Thyroid gland (tissue), 4 donors: ENCODE measurements around the gene LIMK2. TPM values are rescaled to one million over a fixed set of nuclear protein-coding genes. Genes with fewer than 3 reads are reported as not detected.
A peak's percentile ranks its signal among the peaks of the same experiment; 100 is the strongest.

Source experiments
- DNase-seq, 2 donors: peaks; one replicate each; pipeline ENCODE4 v3.0.0-alpha.2; 2019
- H3K27ac ChIP-seq, 3 donors: fragments of 200-600 bp; sonication (generic); 1 replicate in 2 of 3; 2 replicates in 1 of 3; pipeline ENCODE4 v1.5.1; 2016 to 2019; ENCODE audit warnings: mild to moderate bottlenecking in 1 of 3, moderate library complexity in 1 of 3
- H3K27me3 ChIP-seq: fragments of 200-600 bp; sonication (generic); one replicate; pipeline ENCODE4 v1.5.1; 2019
- H3K36me3 ChIP-seq, 2 donors: fragments of 200-600 bp; sonication (generic); one replicate each; pipeline ENCODE4 v1.5.1; 2016 to 2019
- H3K4me1 ChIP-seq, 2 donors: fragments of 200-600 bp; sonication (generic); one replicate each; pipeline ENCODE4 v1.5.1; 2017 to 2019
- H3K4me3 ChIP-seq, 3 donors: fragments of 200-600 bp; sonication (generic); replicated peaks in 1 of 3; 1 replicate in 2 of 3; 2 replicates in 1 of 3; pipeline ENCODE4 v1.5.1; 2016; ENCODE audit warnings: mild to moderate bottlenecking in 1 of 3
- H3K9me3 ChIP-seq: fragments of 200-600 bp; sonication (generic); one replicate; pipeline ENCODE4 v1.5.1; 2017
- POLR2A ChIP-seq, 2 donors: fragments of 450-650 bp; IDR thresholded peaks; one replicate each; pipeline ENCODE4 v1.6.1; 2017; ENCODE audit warnings: antibody characterized with exemption in 2 of 2, mild to moderate bottlenecking in 2 of 2, moderate library complexity in 1 of 2
- WGBS, 2 donors: methylation state at CpG; one replicate each; pipeline ENCODE4 v1.1.5; 2017; 5-methylcytosine and 5-hydroxymethylcytosine counted together
- intact Hi-C: fragments of 100-400 bp; cut with DNase I; formaldehyde crosslinking; loops from one replicate; pipeline ENCODE4 v1.15.1; 2023
- total RNA-seq, 4 donors: library from RNA; depleted of rRNA; stranded (reverse); fragments of >200 nt; gene quantifications; one replicate each; pipeline ENCODE4 v1.2.3, GENCODE V29; 2016
- TF ChIP-seq, protein P1 (sequence below), 6 experiments: fragments of 200-600 bp in 3 of 6; fragments of 450-650 bp in 3 of 6; sonication (generic) in 3 of 6; IDR thresholded peaks; one replicate each; pipeline ENCODE4 v1.5.1; 2016 to 2019; ENCODE audit warnings: antibody characterized with exemption in 6 of 6, mild to moderate bottlenecking in 2 of 6, inconsistent platforms in 1 of 6, moderate library complexity in 1 of 6

LIMK2 gene
- total RNA-seq, 4 donors from 2014 or later: 85.0 to 123 (median 99.4) TPM

- no peak for DNase-seq
- Histone ChIP-seq H3K27me3 (no peaks in the 10 kb centered on the region), H3K27ac (no peak overlapping the region), H3K4me3 (no peak overlapping the region), H3K9me3 (no peaks in the 10 kb centered on the region), H3K4me1 (peaks cover 0 to 34% of the 10 kb centered on the region in 2 donors), H3K36me3 (no peaks in the 10 kb centered on the region)
- 76 to 78% methylated on average over 6 of the region's 6 CpGs for WGBS, 2 donors
- TF ChIP-seq, protein P1, sequence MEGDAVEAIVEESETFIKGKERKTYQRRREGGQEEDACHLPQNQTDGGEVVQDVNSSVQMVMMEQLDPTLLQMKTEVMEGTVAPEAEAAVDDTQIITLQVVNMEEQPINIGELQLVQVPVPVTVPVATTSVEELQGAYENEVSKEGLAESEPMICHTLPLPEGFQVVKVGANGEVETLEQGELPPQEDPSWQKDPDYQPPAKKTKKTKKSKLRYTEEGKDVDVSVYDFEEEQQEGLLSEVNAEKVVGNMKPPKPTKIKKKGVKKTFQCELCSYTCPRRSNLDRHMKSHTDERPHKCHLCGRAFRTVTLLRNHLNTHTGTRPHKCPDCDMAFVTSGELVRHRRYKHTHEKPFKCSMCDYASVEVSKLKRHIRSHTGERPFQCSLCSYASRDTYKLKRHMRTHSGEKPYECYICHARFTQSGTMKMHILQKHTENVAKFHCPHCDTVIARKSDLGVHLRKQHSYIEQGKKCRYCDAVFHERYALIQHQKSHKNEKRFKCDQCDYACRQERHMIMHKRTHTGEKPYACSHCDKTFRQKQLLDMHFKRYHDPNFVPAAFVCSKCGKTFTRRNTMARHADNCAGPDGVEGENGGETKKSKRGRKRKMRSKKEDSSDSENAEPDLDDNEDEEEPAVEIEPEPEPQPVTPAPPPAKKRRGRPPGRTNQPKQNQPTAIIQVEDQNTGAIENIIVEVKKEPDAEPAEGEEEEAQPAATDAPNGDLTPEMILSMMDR (IDR thresholded peaks at IDR 0.05): no peak
- TF ChIP-seq POLR2A (IDR thresholded peaks at IDR 0.05): no peak
- intact Hi-C loops: loop anchor here (10.0 kb wide), 1 partner anchor 125 kb away; no protein-coding TSS in a partner anchor
Observed at GRCh38 chr22:31239771-31240370, 27.8 kb downstream of the LIMK2 start.

DNA sequence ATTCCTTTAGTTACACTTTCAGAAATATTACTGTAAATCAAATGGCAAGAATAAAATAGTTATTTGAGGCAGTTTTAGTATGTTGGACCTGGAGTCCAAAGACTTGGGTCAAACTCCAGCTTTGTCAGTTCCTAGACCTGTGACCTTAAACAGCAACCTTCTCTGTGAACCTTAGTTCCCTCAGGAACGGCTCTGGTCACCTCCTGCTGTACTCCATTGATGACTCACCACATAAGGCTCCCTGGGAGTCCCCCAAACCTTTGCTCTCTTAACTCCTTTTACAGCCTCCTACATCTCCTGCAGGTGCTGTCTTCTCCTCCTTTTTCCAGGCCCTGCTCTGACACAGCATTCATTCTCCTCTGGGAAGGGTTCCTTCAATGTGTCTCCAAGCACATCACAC is 29.1 kb downstream of the LIMK2 start:
- Histone ChIP-seq H3K4me3 (no peak overlapping the region), H3K4me1 (peaks cover 0 to 35% of the 10 kb centered on the region in 2 donors), H3K27ac (no peak overlapping the region), H3K36me3 (no peaks in the 10 kb centered on the region), H3K9me3 (no peaks in the 10 kb centered on the region), H3K27me3 (no peaks in the 10 kb centered on the region)
- 40 to 60% methylated on average over 1 of the region's 1 CpG for WGBS, 2 donors
- intact Hi-C loops: no loop called here
- TF ChIP-seq, protein P1 (IDR thresholded peaks at IDR 0.05): no peak
- no peak for TF ChIP-seq POLR2A (IDR thresholded peaks at IDR 0.05)
- DNase-seq: no peak

- no peaks in the 10 kb centered on the region for H3K36me3 ChIP-seq
- DNase-seq: no peak
- intact Hi-C loops: no loop called here
- H3K4me3 ChIP-seq: no peak overlapping the region
- no peaks in the 10 kb centered on the region for H3K27me3 ChIP-seq
- H3K27ac ChIP-seq: no peak overlapping the region
- TF ChIP-seq, protein P1 (IDR thresholded peaks at IDR 0.05): no peak
- no peak for TF ChIP-seq POLR2A (IDR thresholded peaks at IDR 0.05)
- H3K9me3 ChIP-seq: no peaks in the 10 kb centered on the region
- H3K4me1 ChIP-seq: peaks cover 0 to 35% of the 10 kb centered on the region in 2 donors
Observed at GRCh38 chr22:31241936-31242335, 29.8 kb downstream of the LIMK2 start.

- Histone ChIP-seq H3K27me3 (no peaks in the 10 kb centered on the region), H3K36me3 (no peaks in the 10 kb centered on the region), H3K4me3 (no peak overlapping the region), H3K4me1 (peaks cover 10 to 43% of the 10 kb centered on the region in 2 donors), H3K27ac (peak overlapping the region in 2 of 3 donors; percentile 25 to 59), H3K9me3 (no peaks in the 10 kb centered on the region)
- intact Hi-C loops: no loop called here
- DNase-seq: no peak
- WGBS, 2 donors: 90 to 94% methylated on average over 4 to 5 of the region's 5 CpGs
- TF ChIP-seq POLR2A (IDR thresholded peaks at IDR 0.05): no peak
- TF ChIP-seq, protein P1 (IDR thresholded peaks at IDR 0.05): no peak
Observed at GRCh38 chr22:31243339-31244045, 31.4 kb downstream of the LIMK2 start.
